ENCODE results near the gene ATE1.

ATE1 gene

DNA sequence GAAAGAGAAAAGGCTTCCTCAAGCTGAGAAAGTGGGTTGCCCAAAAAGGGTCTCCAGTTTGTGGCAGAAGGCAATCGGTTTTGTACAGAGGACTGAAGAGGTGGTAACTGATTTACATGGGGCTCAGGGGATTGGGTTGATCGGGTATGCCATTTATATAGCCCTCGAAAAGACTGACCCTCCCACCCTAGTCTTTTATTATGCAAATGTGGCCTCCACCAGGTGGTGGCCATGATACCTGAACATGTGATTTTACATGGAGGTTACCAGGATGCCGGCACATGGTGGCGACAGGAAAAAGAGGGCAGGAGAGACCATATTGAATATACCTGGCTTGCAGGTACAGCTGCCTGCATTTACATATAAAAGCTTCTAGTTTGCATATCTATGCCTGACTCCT lies 36.7 kb downstream of the ATE1 start:
- DNase-seq (ENCODE audit: low read depth), result no peak
- TF ChIP-seq, protein P1, sequence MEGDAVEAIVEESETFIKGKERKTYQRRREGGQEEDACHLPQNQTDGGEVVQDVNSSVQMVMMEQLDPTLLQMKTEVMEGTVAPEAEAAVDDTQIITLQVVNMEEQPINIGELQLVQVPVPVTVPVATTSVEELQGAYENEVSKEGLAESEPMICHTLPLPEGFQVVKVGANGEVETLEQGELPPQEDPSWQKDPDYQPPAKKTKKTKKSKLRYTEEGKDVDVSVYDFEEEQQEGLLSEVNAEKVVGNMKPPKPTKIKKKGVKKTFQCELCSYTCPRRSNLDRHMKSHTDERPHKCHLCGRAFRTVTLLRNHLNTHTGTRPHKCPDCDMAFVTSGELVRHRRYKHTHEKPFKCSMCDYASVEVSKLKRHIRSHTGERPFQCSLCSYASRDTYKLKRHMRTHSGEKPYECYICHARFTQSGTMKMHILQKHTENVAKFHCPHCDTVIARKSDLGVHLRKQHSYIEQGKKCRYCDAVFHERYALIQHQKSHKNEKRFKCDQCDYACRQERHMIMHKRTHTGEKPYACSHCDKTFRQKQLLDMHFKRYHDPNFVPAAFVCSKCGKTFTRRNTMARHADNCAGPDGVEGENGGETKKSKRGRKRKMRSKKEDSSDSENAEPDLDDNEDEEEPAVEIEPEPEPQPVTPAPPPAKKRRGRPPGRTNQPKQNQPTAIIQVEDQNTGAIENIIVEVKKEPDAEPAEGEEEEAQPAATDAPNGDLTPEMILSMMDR (IDR thresholded peaks at IDR 0.05; ENCODE audit: control insufficient read depth, insufficient read depth, low read depth, low read length, missing control alignments), result no peak
- no peak overlapping the region for H3K4me3 ChIP-seq (ENCODE audit: control insufficient read depth, low read depth, low read length)

DNA sequence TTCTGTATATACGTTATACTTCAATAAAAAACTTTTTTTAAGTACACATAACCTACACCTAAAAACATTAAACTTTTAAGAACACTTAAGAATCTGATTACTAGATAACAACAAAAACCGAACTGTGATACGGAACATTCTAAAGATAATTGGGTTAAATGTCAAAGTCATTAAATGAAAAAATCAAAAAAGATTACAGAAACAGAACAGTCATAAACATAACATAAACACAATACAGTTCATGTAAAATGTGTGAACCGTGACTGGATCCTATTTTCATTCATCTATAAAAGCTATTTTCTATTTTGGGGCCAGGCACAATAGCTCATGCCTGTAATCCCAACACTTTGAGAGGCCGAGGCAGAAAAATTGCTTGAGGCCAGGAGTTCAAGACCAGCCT lies 38.6 kb downstream of the ATE1 start:
- H3K4me3 ChIP-seq (ENCODE audit: control insufficient read depth, low read depth, low read length), result no peak overlapping the region
- no peak for DNase-seq (ENCODE audit: low read depth)
- TF ChIP-seq, protein P1 (IDR thresholded peaks at IDR 0.05; ENCODE audit: control insufficient read depth, insufficient read depth, low read depth, low read length, missing control alignments), result no peak

DNA sequence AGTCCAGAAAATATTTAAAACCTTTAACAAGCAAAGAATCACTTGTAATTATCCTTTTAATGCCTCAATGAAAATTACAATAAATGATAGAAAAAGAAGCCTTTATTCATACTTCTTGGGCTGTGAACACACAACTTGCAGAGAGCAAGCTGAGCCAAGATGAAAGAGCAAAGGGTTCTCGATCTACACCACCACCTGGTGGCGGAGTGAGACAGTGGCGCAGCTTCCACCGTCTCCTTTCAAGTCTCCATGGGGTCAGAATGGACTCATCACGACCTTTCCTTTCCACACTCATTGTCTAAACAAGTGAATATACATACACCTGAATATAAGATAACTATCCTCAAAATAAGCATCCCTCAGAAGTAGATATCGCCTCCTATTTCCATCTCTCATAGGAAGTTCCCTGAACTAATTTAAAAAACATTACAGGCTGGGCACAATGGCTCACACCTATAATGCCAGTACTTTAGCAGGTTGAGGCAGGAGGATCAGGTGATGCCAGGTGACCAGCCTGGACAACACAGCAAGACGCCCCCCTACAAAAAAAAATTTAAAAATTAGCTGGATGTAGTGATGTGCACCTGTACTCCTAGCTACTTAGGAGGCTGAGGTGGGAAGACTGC lies 40.7 kb downstream of the ATE1 start:
- TF ChIP-seq, protein P1 (IDR thresholded peaks at IDR 0.05; ENCODE audit: control insufficient read depth, insufficient read depth, low read depth, low read length, missing control alignments), result peak; percentile 86
- peak; percentile 37 for DNase-seq (ENCODE audit: low read depth)

DNA sequence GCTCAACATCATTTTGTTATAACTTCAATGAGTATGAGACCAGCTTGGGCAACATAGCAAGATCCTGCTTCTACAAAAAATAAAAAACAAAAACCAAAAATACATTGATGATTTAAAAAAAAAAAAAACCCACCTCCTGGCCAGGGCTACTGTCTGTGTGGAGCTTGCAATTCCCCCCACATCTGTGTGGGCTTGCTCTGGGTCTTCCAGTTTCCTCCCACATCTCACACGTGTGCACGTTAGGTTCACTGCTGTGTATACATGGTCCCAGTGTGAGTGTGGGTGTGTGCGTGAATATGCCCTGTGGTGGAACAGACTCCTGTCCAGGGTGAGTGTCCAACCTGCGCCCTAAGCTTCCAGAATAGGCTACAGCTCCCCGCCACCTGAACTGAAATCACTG lies 41.6 kb downstream of the ATE1 start:
- TF ChIP-seq, protein P1 (IDR thresholded peaks at IDR 0.05; ENCODE audit: control insufficient read depth, insufficient read depth, low read depth, low read length, missing control alignments), result no peak
- no peak overlapping the region for H3K4me3 ChIP-seq (ENCODE audit: control insufficient read depth, low read depth, low read length)
- no peak for DNase-seq (ENCODE audit: low read depth)

More for the DNA sequence above, 40.7 kb downstream of the ATE1 start:
- no peak overlapping the region for H3K4me3 ChIP-seq (ENCODE audit: control insufficient read depth, low read depth, low read length)

DNA sequence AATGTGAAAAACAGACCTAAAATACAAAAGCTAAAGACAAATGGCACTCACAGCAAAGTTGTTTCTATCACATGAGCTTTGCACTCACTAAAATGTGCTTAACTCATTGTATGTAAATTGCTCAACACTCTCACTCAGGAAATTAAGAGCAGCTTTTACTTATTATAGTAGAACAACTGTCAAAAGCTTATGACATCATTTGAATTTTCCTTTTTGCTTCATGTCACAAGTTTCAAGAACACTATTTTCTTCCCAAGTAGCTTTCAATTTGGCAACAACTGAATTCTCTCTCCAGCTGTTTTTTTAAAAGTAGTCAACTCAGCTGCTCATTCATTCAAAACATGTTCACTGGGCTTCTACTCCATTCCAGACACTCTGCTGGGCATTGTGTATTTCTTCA lies 46.9 kb downstream of the ATE1 start:
- DNase-seq (ENCODE audit: low read depth), result no peak
- TF ChIP-seq, protein P1 (IDR thresholded peaks at IDR 0.05; ENCODE audit: control insufficient read depth, insufficient read depth, low read depth, low read length, missing control alignments), result no peak
- H3K4me3 ChIP-seq (ENCODE audit: control insufficient read depth, low read depth, low read length), result no peak overlapping the region

DNA sequence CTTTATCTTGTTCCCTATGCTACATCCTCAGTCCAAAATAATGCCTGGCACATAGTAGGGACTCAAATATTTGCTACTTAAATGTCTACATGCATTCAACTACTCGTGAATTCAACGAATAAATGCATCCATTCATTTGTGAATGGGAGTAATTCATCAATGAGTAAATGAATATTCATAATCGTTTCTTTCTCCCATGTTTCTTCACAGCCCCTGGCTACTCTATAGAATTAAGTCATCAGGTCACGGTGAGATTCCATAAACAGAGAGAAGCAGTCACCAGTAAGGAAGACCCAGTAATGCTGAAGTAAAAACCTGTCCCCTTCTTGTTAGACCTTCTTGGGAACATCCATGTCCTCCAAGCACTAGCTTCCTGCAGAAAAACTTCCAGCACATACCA lies 48.4 kb downstream of the ATE1 start:
- TF ChIP-seq, protein P1 (IDR thresholded peaks at IDR 0.05; ENCODE audit: control insufficient read depth, insufficient read depth, low read depth, low read length, missing control alignments), result no peak
- H3K4me3 ChIP-seq (ENCODE audit: control insufficient read depth, low read depth, low read length), result no peak overlapping the region
- no peak for DNase-seq (ENCODE audit: low read depth)

Measured in AG09309 (cell line).